HG03025 (cell line): ENCODE results near the gene KRTAP10-5.
"Not testable (repeated sequence)": the region's sequence is repeated elsewhere in the genome, so short reads cannot be mapped to it uniquely, and the experiment has no call there.

Experiments used
- ATAC-seq: cut with Tn5 transposase; IDR thresholded peaks from one replicate; pipeline ENCODE4 v1.9.1; 2021; ENCODE audit warnings: mild to moderate bottlenecking, moderate library complexity; ENCODE audit not compliant: unreplicated experiment, low FRiP score

Gene KRTAP10-5

DNA sequence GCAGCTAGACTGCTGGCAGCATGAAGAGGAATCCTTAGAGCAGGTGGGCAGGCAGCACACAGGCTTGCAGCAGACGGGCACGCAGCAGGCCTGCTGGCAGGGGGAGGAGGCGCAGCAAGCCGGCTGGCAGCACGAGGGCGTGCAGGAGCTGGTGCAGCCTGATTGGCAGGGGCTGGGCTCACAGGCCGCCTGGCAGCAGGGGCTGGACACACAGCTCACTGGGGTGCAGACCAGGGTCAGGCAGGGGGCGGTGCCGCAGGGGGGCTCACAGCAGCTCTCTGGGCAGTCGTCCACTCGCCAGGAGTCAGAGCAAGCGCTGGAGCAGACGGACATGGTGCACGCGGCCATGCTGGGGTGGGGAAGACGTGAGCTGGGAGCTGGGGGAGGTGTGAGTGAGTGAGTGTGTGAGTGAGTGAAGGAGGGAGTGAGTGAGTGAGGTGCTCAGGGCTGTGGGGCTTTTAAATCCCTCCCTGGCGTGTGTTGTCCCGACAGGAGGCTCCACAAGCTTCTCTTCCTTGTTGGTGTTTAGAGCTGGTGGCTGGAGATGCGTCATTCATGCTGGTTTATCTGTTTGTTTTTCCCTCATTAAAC lies at the start of gene KRTAP10-5:
Gene KRTAP10-5, minus strand, starts transcription at position 374 of the 591 bp plus-strand sequence. Its CDS starts 26 bp downstream, at position 348.
- ATAC-seq = not testable (repeated sequence)

- no peak for ATAC-seq
Observed at GRCh38 chr21:44628707-44629391, 48.4 kb upstream of the KRTAP10-5 start.

DNA sequence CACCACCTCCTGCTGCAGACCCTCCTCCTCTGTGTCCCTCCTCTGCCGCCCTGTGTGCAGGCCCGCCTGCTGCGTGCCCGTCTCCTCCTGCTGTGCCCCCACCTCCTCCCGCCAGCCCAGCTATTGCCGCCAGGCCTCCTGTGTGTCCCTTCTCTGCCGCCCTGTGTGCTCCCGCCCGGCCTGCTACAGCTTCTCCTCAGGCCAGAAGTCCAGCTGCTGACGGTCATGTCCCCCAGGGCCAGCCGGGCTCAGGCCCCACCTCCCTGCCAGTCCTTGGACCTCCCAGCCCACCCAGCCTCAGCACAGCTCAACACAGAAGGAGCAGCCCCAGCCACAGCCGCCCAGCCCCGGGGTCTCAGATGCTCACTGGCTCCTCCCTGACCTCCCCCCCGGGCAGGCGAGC lies 47.4 kb upstream of the KRTAP10-5 start:
- not testable (repeated sequence) for ATAC-seq

DNA sequence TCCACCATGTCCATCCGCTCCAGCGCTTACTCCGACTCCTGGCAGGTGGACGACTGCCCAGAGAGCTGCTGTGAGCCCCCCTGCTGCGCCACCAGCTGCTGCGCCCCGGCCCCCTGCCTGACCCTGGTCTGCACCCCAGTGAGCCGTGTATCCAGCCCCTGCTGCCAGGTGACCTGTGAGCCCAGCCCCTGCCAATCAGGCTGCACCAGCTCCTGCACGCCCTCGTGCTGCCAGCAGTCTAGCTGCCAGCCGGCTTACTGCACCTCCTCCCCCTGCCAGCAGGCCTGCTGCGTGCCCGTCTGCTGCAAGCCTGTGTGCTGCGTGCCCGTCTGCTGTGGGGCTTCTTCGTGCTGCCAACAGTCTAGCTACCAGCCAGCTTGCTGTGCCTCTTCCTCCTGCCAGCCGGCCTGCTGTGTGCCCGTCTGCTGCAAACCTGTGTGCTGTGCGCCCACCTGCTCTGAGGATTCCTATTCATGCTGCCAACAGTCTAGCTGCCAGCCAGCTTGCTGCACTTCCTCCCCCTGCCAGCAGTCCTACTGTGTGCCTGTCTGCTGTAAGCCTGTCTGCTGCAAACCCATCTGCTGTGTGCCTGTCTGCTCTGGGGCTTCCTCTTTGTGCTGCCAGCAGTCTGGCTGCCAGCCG lies 46.9 kb upstream of the KRTAP10-5 start:
- not testable (repeated sequence) for ATAC-seq

- ATAC-seq = no peak
Observed at GRCh38 chr21:44626673-44627143, 46.3 kb upstream of the KRTAP10-5 start, which contains the start of gene KRTAP10-9. KRTAP10-9 (plus strand) TSS chr21:44627093; CDS start chr21:44627172, 79 bp downstream.

GRCh38 chr21:44626262-44626661 lies 45.9 kb upstream of the KRTAP10-5 start:
- ATAC-seq = no peak

DNA sequence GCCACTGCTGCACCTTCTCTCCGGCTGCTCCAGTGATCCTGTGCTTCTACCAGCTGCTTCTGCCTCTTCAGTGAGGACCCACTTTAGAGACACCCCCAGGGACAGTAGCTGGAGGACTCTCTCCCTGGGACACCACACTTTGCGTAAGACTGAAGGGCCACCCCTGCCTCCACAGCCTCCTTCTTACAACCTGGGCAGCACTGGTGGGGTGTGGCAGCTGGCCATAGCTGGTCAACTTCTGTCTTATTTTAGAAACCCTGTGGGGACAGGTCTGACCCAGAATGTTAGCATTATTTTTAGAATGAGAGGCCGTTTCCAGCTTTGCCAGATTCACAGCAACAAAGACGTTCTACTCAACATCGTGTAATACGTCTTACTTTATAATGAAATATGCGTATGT lies 45.4 kb upstream of the KRTAP10-5 start:
- no peak for ATAC-seq

DNA sequence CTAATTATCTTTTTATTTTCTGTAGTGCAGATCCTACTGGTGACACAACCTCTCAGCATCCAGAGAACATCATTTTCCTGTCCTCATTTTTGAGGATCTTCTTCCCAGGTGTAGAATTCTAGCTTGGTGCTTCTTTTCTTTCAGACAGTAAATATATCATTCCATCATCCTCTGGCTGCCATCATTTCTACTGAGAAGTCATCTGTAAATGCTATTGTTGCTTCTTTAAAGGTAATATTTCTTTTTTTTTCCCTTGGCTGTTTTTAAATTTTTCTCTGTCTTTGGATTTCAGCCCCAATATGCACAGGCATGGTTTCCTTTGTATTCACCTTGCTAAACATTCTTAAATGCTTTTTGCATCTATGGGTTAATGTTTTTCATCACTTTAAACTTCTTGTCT lies 43.2 kb upstream of the KRTAP10-5 start:
- no peak for ATAC-seq

DNA sequence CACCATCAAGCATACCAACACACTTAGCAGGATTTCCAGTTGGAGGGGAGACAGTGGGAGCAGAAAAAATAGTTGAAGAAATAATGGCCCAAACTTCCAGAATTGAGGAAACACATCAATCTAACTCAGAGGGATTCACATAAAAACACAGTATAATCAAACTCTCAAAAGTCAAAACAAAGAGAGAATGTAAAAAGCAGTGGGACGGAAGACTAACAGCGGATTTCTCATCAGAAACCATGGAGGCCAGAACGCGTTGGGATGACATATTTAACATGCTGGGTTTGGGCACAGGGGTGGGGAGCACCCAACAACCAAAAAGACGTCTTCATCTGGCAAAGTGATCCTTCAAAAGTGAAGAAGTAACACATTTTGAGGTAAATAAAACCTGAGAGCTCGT lies 39.5 kb upstream of the KRTAP10-5 start:
- no peak for ATAC-seq

DNA sequence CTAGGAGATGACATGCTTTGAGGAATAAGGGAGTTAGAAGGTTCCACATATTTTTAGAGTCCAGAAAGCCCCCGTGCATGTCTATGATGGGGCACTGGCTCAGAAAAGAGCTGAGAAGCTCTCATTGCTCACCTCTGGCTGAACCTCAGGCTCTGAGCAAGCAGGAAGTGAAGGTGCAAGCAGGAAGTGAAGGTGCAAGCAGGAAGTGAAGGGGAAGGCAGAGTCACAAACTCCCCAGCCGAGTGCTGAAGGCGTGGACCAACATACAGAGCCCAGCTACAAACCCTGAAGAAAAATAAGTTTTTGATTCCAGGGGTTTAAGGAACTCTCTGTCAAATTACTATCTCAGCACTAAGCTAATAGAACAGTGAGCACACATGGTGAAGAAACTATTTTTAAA lies 38.5 kb upstream of the KRTAP10-5 start:
- no peak for ATAC-seq

GRCh38 chr21:44618504-44618903 lies 38.1 kb upstream of the KRTAP10-5 start:
- ATAC-seq = no peak

- no peak for ATAC-seq
Observed at GRCh38 chr21:44617071-44617501, 36.7 kb upstream of the KRTAP10-5 start.

- no peak for ATAC-seq
Observed at GRCh38 chr21:44616591-44616926, 36.2 kb upstream of the KRTAP10-5 start.

DNA sequence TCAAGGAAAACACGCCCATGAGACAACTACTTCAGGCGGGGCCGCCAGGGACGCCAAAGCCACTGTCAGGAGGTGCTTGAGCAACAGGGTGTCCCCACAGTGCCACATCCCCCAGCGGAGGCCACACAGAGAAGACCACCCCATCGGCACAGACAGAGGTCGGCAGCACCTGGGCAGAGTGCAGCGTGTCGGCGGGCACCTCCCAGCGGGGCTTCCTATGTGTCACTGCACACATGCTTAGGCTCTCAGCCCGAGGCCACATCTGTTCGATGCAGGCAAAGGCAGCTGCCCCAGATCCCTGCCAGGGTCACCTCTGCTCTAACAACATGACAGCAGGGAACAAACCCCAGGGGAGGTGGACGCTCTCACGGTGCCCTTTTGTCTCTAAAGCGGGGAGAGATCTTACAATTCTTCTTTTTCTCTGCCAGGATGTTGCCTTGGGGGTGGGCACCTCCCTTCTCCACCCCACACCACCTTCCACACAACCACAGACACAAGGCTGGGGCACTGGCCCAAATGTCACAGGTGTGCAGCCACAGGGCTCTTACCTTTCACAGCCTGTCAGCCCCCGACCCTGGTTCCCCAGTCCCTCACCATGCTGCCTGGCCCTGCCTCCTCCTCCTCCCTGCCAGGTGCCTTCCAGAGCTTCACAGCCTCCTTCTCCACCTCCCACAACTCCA lies 35.6 kb upstream of the KRTAP10-5 start:
- no peak for ATAC-seq

DNA sequence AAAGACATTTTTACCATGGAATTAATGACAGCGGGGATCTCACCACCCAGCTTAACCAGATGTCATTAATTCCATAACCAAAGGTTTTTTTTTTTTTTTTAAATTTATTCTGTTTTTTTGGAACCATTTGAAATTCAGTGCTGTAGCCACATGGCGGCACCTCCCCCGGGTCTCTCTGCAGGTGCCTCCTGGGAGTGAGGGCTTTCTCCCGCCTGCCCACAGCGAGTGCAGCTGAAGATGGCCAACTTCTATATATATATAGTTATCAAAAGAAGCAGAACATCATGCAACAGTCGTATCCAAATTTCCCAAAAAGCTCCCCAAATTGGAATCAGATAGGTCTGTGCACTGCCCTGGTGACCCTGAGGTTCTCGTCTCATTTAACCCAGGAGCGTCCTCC lies 35.1 kb upstream of the KRTAP10-5 start:
- no peak for ATAC-seq

- no peak for ATAC-seq
Observed at GRCh38 chr21:44614961-44615391, 34.6 kb upstream of the KRTAP10-5 start.

GRCh38 chr21:44614161-44614631 lies 33.8 kb upstream of the KRTAP10-5 start:
- ATAC-seq = no peak

GRCh38 chr21:44613386-44614155 lies 33.2 kb upstream of the KRTAP10-5 start:
- ATAC-seq = no peak

- no peak for ATAC-seq
Observed at GRCh38 chr21:44612669-44613229, 32.3 kb upstream of the KRTAP10-5 start.

- ATAC-seq = no peak
Observed at GRCh38 chr21:44612029-44612486, 31.7 kb upstream of the KRTAP10-5 start, which contains the start of gene KRTAP10-8. KRTAP10-8 (plus strand) TSS chr21:44612079; CDS start chr21:44612101, 22 bp downstream.
